SK-N-MC (cell line): Measurements from ENCODE around the gene ZFP69B.
"Not testable (repeated sequence)": the region's sequence is repeated elsewhere in the genome, so short reads cannot be mapped to it uniquely, and the experiment has no call there.

ENCODE experiments used
- DNase-seq: peaks from one replicate; pipeline ENCODE4 v3.0.0-alpha.2; 2011; ENCODE audit warnings: low read depth, low spot score
- H3K27ac ChIP-seq: fragments of 200-600 bp; sonication (generic); 2 replicates; pipeline ENCODE4 v1.5.1; 2016; ENCODE audit warnings: mixed run types
- H3K36me3 ChIP-seq: fragments of 200-600 bp; sonication (generic); 2 replicates; pipeline ENCODE4 v1.6.1; 2017; ENCODE audit warnings: antibody characterized with exemption, low read length, mixed read lengths; ENCODE audit not compliant: insufficient read depth
- H3K4me3 ChIP-seq: fragments of 200-600 bp; sonication (generic); 2 replicates; pipeline ENCODE4 v1.5.1; 2016
- H3K9ac ChIP-seq: fragments of 200-600 bp; sonication (generic); 2 replicates; pipeline ENCODE4 v1.8.0; 2017; ENCODE audit warnings: mixed run types, mixed read lengths; ENCODE audit not compliant: insufficient read length
- H3K9me3 ChIP-seq: fragments of 200-600 bp; sonication (generic); 2 replicates; pipeline ENCODE4 v1.6.1; 2017; ENCODE audit warnings: low read depth, mild to moderate bottlenecking, antibody characterized with exemption, low read length, moderate library complexity, mixed read lengths
- EZH2 ChIP-seq: fragments of 200-600 bp; sonication (generic); IDR thresholded peaks from one replicate; pipeline ENCODE4 v1.6.1; 2017; ENCODE audit warnings: antibody characterized with exemption
- POLR2AphosphoS5 ChIP-seq: IDR thresholded peaks from 2 replicates; pipeline ENCODE4 v1.6.1; 2012; ENCODE audit warnings: mild to moderate bottlenecking, low read depth, low read length, borderline replicate concordance

The ZFP69B gene

DNA sequence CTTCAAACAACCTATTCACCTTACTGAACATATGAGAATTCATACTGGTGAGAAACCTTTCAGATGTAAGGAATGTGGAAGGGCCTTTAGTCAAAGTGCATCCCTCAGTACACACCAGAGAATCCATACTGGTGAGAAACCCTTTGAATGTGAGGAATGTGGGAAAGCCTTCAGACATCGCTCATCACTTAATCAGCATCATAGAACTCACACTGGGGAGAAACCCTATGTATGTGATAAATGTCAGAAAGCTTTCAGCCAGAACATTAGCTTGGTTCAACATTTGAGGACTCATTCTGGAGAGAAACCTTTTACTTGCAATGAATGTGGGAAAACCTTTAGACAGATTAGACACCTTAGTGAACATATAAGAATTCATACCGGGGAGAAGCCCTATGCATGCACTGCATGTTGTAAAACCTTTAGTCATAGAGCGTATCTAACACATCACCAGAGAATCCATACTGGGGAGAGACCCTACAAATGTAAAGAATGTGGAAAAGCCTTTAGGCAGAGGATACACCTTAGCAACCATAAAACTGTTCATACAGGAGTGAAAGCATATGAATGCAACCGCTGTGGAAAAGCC lies 45.1 kb downstream of the ZFP69B start:
- Histone ChIP-seq H3K9me3 (peaks cover 13% of the 10 kb centered on the region), H3K9ac (no peak overlapping the region), H3K4me3 (no peak overlapping the region), H3K36me3 (peaks cover 56% of the 10 kb centered on the region), H3K27ac (no peak overlapping the region)
- TF ChIP-seq POLR2AphosphoS5: no peak
- no peak for DNase-seq

DNA sequence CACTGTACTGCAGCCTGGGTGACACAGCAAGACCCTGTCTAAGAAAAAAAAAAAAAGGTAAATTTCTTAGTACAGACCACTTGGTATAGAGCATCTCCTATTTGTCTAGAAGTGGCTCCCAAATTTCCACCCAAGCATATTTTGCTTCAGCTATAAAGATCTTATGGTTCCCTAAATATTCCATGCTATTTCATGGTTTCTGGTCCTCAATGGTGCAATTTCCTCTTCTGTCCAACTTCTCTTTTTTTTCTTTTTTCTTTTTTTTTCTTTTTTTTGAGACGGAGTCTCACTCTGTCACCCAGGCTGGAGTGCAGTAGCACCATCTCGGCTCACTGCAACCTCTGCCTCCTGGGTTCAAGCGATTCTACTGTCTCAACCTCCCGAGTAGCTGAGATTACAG lies 52.4 kb downstream of the ZFP69B start:
- H3K9ac ChIP-seq, H3K9me3 ChIP-seq, H3K27ac ChIP-seq, H3K36me3 ChIP-seq, DNase-seq, H3K4me3 ChIP-seq: not testable (repeated sequence)

DNA sequence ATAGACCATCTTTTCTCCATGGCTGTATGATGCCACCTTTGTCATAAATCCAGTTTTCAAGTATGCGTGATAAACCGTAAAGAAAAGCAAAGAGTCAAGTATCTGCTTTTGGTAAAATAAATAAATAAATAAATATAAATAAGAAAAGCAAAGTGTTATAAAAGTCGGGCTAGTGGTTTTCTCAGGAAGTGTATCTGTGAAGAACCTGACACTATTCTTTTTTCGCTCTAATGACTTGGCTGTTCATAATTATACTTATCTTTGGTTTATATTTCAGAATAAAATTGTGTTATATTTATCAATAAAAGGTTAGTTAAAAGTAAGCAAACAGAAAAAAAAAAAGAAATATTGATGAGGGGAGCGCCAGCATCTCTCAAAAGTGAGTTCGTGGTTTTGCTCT lies 57.7 kb downstream of the ZFP69B start:
- Histone ChIP-seq H3K36me3 (peaks cover 25% of the 10 kb centered on the region), H3K27ac (peak overlapping the region; percentile 67; the same call in 1 of the 2 replicates), H3K9me3 (peaks cover 3% of the 10 kb centered on the region; the same call in 1 of the 2 replicates), H3K4me3 (peak overlapping the region; percentile 91), H3K9ac (peak overlapping the region; percentile 92)
- no peak for TF ChIP-seq POLR2AphosphoS5
- DNase-seq: no peak

- Histone ChIP-seq H3K9me3 (peaks cover 3% of the 10 kb centered on the region; the same call in 1 of the 2 replicates), H3K4me3 (peak within 1 kb of the TSS; percentile 91), H3K27ac (peak within 1 kb of the TSS; percentile 67; the same call in 1 of the 2 replicates), H3K9ac (peak within 1 kb of the TSS; percentile 92), H3K36me3 (peaks cover 25% of the 10 kb centered on the region)
- TF ChIP-seq POLR2AphosphoS5 (peak; percentile 97), EZH2 (no peak)
- no peak for DNase-seq
Observed at GRCh38 chr1:40508375-40509341, 58.4 kb downstream of the ZFP69B start, which contains the start of gene EXO5. Gene EXO5, plus strand, starts transcription at chr1:40508767. Its CDS starts 5,778 bp downstream, at chr1:40514545.
